Measurements from ENCODE around the gene HPCAL4.

Gene HPCAL4

DNA sequence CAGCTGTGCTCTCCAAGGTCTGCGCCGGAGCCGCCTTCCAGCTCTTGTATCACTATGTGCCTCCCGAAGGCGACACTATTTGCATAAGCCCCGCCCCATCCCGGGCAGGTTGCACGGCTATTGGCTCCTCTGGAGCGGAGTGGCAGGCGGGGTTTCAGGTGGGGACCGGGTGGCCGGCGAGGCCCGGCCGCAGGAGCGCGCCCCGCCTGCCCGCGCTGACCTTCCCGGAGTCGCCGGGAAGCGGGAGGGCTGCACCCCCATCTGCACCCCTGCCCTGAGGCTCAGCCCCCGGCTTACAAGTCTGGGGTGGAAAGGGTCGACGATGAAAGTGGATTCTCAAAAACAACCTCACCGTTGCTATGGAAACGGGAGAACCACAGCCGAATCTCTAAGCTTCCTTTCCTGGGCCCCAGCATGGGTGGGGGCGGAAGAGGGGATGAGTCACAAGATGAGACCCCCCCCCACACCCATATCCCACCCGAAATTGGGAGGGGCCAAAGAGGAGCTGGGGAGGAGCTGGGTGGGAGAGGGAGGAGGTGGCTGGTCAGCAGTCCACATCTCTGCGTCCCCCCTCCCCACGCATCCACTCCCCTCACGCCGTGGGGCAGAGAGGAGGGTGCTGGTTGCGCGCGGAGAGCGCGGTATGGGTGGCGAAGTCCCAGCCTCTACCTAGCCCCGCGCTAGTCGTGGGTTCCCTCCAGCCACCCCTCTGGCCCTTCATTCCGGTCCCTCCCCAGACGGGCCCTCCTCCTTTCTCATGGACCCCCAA, at the start of gene HPCAL4:
TSS of gene HPCAL4 (minus strand) at position 51 of the 769 bp plus-strand sequence. CDS start 6,830 bp downstream, outside the sequence.
- TF ChIP-seq, protein P1, sequence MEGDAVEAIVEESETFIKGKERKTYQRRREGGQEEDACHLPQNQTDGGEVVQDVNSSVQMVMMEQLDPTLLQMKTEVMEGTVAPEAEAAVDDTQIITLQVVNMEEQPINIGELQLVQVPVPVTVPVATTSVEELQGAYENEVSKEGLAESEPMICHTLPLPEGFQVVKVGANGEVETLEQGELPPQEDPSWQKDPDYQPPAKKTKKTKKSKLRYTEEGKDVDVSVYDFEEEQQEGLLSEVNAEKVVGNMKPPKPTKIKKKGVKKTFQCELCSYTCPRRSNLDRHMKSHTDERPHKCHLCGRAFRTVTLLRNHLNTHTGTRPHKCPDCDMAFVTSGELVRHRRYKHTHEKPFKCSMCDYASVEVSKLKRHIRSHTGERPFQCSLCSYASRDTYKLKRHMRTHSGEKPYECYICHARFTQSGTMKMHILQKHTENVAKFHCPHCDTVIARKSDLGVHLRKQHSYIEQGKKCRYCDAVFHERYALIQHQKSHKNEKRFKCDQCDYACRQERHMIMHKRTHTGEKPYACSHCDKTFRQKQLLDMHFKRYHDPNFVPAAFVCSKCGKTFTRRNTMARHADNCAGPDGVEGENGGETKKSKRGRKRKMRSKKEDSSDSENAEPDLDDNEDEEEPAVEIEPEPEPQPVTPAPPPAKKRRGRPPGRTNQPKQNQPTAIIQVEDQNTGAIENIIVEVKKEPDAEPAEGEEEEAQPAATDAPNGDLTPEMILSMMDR (IDR thresholded peaks at IDR 0.05), result no peak
- Histone ChIP-seq H3K27ac (no peak within 1 kb of the TSS), H3K4me3 (peak within 1 kb of the TSS; percentile 67)
- DNase-seq (ENCODE audit: low spot score), result peak; percentile 89

DNA sequence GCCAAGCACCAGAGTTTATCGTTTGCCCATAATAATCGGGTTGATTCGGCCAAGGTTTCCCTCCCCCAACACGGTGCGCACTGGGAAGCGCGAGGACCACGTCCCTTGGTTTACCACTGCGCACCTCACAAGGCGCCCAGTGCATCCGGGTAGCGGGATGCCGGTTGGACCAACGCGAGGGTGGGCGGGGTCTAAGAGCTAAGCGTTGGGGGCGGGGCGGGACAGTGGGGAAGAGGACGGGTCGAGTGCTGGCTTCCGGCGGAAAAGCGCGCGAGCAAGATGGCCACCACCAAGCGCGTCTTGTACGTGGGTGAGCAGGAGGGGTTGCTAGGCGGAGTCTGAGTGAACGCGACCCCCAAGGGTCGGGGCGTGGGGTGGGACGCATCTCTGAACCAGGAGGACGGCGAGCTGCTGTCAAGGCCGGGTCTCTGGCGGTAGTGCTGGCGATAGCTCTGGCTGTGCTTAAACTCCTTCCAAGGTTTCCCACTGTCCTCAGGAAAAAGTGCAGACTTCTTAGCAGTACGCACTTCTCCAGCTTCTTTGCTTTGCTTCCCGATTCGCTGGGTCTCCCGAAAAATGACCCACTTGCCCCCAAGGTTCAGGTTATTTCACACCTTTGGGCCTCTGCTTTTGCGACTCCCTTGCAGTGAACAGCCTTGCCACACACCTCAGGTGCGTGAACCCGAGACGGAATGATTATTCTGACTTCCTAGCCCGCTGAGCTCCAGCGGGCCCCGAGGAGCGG, 47.6 kb upstream of the HPCAL4 start, which contains the start of gene PPIE:
TSS of gene PPIE (plus strand) at position 261 of the 745 bp plus-strand sequence. CDS start at position 280, 19 bp downstream.
- Histone ChIP-seq H3K27ac (peak within 1 kb of the TSS; percentile 70 to 88), H3K4me3 (peak within 1 kb of the TSS; percentile 98)
- TF ChIP-seq, protein P1 (IDR thresholded peaks at IDR 0.05), result no peak
- peak; percentile 87 for DNase-seq (ENCODE audit: low spot score)

DNA sequence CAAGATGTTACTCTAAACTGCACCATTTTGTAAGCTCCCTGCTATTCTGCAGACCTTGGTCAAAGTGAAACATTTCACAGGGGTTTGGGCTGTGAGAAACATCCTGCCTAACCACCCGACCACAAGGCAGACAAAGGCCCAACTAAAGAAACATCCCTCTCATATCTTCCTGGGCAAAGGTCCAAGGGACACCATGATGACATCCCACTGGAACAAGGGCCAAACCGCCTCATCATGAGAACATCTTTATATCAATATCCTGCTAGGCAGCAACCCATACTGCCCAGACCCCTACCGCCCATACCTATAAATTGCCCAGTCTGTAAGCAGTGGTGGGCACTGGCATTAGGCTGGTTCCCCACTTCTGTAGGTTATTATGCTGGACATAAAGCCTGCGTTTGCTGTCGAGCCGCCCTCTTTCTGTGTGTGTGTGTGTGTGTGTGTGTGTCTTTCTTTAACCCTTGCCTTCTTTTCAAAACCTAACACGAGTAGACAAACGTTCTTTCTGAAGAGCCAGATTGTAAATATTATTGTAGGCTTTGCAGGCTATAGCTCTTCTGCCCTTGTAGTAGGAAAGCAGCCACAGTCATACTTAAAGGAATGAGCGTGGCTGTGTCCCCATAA, 46.4 kb upstream of the HPCAL4 start:
- Histone ChIP-seq H3K4me3 (no peak overlapping the region), H3K27ac (no peak overlapping the region)
- no peak for DNase-seq (ENCODE audit: low spot score)
- TF ChIP-seq, protein P1 (IDR thresholded peaks at IDR 0.05), result no peak

DNA sequence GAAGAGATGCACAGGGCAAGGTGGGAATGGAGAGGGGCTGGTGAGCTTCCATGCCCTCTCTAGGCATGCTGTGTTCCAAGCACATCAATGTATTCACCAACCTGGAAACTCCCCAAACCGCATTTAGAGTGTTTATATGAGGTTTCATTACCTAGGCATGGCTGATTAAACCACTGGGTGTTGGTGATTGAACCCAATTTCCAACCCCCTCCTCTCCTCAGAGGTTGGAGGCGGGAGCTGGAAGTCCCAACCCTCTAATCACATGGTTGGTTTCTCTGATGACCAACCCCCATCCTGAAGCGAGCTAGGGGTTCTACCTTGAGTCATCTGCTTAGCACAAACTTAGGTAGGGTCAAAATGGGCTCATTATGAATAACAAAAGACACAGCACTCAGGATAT, 44.5 kb upstream of the HPCAL4 start:
- no peak for DNase-seq (ENCODE audit: low spot score)
- no peak overlapping the region for H3K4me3 ChIP-seq
- H3K27ac ChIP-seq, result no peak overlapping the region
- TF ChIP-seq, protein P1 (IDR thresholded peaks at IDR 0.05), result no peak

DNA sequence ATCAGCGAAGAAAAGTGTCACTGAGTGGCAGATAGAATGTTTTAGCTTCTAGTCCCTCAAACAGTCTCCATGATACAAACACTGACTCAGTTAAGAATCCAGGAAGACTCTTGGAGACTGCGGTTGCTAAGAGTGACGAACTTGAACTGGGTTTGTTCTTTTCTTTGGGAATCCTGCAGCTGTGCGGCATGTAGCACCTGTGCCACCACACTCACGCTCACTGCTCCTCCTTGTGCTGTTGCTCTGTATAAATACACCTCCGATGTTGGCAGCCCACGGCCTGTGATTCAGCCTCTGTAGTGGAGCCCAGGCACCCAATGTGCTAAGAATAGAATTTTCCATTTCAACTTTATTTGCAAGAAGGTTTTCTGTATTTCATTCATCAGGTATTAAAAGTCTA, 41.9 kb upstream of the HPCAL4 start:
- Histone ChIP-seq H3K27ac (no peak overlapping the region), H3K4me3 (no peak overlapping the region)
- TF ChIP-seq, protein P1 (IDR thresholded peaks at IDR 0.05), result no peak
- DNase-seq (ENCODE audit: low spot score), result no peak

DNA sequence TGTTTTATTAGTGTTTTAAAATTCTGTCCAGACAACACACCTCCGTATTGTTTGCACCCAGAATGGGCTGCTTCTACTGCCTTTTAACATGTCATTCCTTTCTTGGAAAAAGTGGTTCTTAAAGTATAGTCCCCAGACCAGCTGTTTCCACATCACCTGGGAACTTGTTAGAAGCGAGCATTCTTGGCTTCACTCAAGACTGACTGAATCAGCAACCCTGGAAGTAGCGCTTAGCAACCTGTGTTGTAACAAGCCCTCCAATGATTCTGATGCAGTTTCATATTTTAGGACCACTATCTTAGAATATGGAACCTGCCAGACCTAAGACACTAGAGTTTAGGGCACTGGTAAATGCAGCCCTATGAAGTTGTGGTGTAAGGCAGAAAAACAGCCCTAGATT, 41.5 kb upstream of the HPCAL4 start:
- no peak overlapping the region for H3K27ac ChIP-seq
- H3K4me3 ChIP-seq, result no peak overlapping the region
- TF ChIP-seq, protein P1 (IDR thresholded peaks at IDR 0.05), result no peak
- no peak for DNase-seq (ENCODE audit: low spot score)

All from coronary artery (tissue), 2 donors.